Astrocyte (in vitro differentiated cells and primary cell): ENCODE data around the gene NDUFS8. TPM values are rescaled to one million over a fixed set of nuclear protein-coding genes. Genes with fewer than 3 reads are reported as not detected.

Experiments
- DNase-seq: peaks from one replicate; pipeline ENCODE4 v3.0.0-alpha.2; 2010; ENCODE audit warnings: low read depth
- FAIRE-seq: peaks from 2 replicates; lab custom pipeline; 2011; peaks lifted over from hg19 to GRCh38; lab: Jason Lieb, UNC
- H2AFZ ChIP-seq: 2 replicates; pipeline ENCODE4 v1.6.0; 2012; ENCODE audit warnings: low read depth, low read length, inconsistent platforms
- H3K27ac ChIP-seq: 2 replicates; pipeline ENCODE4 v1.5.1; 2011; ENCODE audit warnings: low read depth, low read length, inconsistent platforms
- H3K27me3 ChIP-seq: 2 replicates; pipeline ENCODE4 v1.6.0; 2011; ENCODE audit warnings: low read length, inconsistent platforms; ENCODE audit not compliant: insufficient read depth
- H3K36me3 ChIP-seq: 2 replicates; pipeline ENCODE4 v1.5.1; 2011; ENCODE audit warnings: low read length, inconsistent platforms; ENCODE audit not compliant: insufficient read depth
- H3K4me1 ChIP-seq: 2 replicates; pipeline ENCODE4 v1.5.1; 2011; ENCODE audit warnings: low read length, inconsistent platforms; ENCODE audit not compliant: insufficient read depth
- H3K4me2 ChIP-seq: 2 replicates; pipeline ENCODE4 v1.6.0; 2012; ENCODE audit warnings: low read length, inconsistent platforms
- H3K4me3 ChIP-seq: 2 replicates; pipeline ENCODE4 v1.5.1; 2011; ENCODE audit warnings: low read depth, mild to moderate bottlenecking, low read length, inconsistent platforms; ENCODE audit not compliant: insufficient read depth
- H3K79me2 ChIP-seq: 2 replicates; pipeline ENCODE4 v1.6.0; 2012; ENCODE audit warnings: mild to moderate bottlenecking, low read length, inconsistent platforms; ENCODE audit not compliant: insufficient read depth
- H3K9ac ChIP-seq: 2 replicates; pipeline ENCODE4 v1.6.0; 2012; ENCODE audit warnings: mild to moderate bottlenecking, low read length, inconsistent platforms
- H3K9me3 ChIP-seq: 2 replicates; pipeline ENCODE4 v1.5.1; 2012; ENCODE audit warnings: low read depth, mild to moderate bottlenecking, low read length, inconsistent platforms; ENCODE audit not compliant: insufficient read depth
- H4K20me1 ChIP-seq: 2 replicates; pipeline ENCODE4 v1.6.0; 2012; ENCODE audit warnings: low read length, inconsistent platforms; ENCODE audit not compliant: insufficient read depth
- H3K27ac Mint-ChIP-seq: one replicate; pipeline ENCODE4 v1.8.0; 2021; ENCODE audit warnings: mild to moderate bottlenecking, mixed read lengths; ENCODE audit not compliant: unreplicated experiment
- H3K27me3 Mint-ChIP-seq: one replicate; pipeline ENCODE4 v1.8.0; 2021; ENCODE audit warnings: low read depth, mixed read lengths; ENCODE audit not compliant: unreplicated experiment
- H3K36me3 Mint-ChIP-seq: one replicate; pipeline ENCODE4 v1.8.0; 2021; ENCODE audit warnings: low read depth, mixed read lengths; ENCODE audit not compliant: unreplicated experiment
- H3K4me1 Mint-ChIP-seq: one replicate; pipeline ENCODE4 v1.8.0; 2021; ENCODE audit warnings: low read depth, mixed read lengths; ENCODE audit not compliant: unreplicated experiment
- H3K4me3 Mint-ChIP-seq: one replicate; pipeline ENCODE4 v1.8.0; 2021; ENCODE audit warnings: mild to moderate bottlenecking, moderate library complexity, mixed read lengths; ENCODE audit not compliant: unreplicated experiment
- H3K9me3 Mint-ChIP-seq: one replicate; pipeline ENCODE4 v1.8.0; 2021; ENCODE audit warnings: mild to moderate bottlenecking, mixed read lengths; ENCODE audit not compliant: unreplicated experiment
- EZH2 ChIP-seq: IDR thresholded peaks from 2 replicates; pipeline ENCODE4 v1.6.1; 2012; ENCODE audit warnings: mild to moderate bottlenecking, low read length, inconsistent platforms; ENCODE audit not compliant: insufficient read depth
- total RNA-seq: library from RNA; stranded (reverse); gene quantifications from 2 replicates; pipeline ENCODE4 v1.2.1, GENCODE V29; 2021
- TF ChIP-seq, protein P1 (sequence below): IDR thresholded peaks from 2 replicates; pipeline ENCODE4 v1.5.1; 2011; ENCODE audit warnings: low read depth, mild to moderate bottlenecking, inconsistent platforms, low read length, moderate library complexity; ENCODE audit not compliant: insufficient read depth

The NDUFS8 gene
- total RNA-seq, 1 donor from 2014 or later, result 159 TPM

DNA sequence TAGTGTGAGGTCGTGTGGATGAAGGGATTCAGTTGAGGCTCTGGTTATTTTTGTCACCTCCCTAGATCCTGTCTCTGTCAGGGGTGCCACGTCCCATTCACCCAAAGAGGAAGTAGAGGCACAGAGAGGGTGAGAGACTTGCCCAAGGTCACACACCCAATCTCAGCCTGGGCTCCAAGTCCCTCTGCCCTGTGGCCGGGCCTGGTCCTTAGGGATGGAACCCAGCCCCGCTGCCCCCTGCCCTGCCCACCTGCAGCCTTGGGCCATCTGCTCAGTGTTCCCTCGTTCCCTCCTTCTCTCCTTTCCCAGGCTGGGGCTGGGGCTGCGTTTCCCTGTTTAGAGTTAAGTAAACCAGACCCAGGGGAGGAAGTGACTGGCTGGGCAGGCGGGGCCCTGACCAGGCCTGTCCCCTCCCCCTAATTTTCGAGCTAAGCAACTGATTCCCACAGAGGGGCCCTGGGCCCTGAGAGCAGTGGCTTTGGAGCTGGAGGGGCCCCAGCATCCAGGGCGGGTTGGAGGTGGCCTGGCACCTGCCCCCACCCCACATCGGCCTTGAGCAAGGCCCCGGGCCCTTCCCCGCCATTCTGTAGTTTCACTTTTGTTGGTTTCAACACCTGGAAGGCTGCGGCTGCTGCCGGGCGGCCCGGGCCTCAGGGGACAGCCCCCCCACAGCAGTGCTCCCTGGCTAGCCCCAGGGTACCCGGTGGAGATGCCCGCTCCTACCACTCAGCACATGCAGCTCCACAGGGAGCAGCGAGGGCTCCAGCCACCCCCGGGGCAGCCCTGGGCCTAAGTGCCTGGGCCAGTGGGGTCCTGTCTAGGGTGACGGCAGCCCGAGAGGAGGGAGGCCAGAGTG lies 9.8 kb downstream of the NDUFS8 start:
- Histone ChIP-seq H3K4me3 (peak overlapping the region; percentile 44), H2AFZ (no peak overlapping the region)

DNA sequence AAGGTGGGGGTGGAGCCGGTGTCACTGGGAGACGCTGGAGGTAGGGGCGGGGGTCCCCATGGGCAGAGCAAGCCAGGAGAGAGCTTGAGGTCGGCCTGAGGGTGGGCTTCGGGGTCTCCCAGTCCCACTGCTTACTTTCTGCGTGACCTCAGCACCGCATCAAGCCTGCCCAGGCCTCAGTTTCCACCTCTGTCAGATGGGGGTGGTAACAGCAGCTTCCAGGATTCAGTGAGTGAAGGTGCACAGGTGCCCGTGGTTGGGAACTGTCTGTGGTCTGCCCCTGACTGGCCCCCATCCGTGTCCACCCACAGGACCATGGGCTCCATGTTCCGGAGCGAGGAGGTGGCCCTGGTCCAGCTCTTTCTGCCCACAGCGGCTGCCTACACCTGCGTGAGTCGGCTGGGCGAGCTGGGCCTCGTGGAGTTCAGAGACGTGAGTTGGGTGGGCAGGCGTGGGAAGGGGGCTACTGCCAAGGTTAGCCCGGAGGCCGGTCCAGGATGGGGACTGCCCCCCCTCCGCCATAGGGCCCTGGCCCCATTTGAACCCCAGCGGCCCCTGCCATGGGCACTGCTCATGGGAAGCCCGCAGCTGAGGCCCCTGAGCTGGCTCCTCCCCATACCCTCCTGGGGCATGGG lies 10.6 kb downstream of the NDUFS8 start:
- Mint-ChIP-seq H3K4me1 (peaks cover 4% of the 10 kb centered on the region), H3K9me3 (no peaks in the 10 kb centered on the region), H3K36me3 (peaks cover 2% of the 10 kb centered on the region), H3K27me3 (no peaks in the 10 kb centered on the region), H3K27ac (no peak overlapping the region), H3K4me3 (no peak overlapping the region)
- peak overlapping the region; percentile 56 for H3K27ac ChIP-seq
- peaks cover 34% of the 10 kb centered on the region for H3K4me1 ChIP-seq
- FAIRE-seq (no peak), DNase-seq (no peak)
- TF ChIP-seq EZH2, result no peak
- TF ChIP-seq, protein P1, sequence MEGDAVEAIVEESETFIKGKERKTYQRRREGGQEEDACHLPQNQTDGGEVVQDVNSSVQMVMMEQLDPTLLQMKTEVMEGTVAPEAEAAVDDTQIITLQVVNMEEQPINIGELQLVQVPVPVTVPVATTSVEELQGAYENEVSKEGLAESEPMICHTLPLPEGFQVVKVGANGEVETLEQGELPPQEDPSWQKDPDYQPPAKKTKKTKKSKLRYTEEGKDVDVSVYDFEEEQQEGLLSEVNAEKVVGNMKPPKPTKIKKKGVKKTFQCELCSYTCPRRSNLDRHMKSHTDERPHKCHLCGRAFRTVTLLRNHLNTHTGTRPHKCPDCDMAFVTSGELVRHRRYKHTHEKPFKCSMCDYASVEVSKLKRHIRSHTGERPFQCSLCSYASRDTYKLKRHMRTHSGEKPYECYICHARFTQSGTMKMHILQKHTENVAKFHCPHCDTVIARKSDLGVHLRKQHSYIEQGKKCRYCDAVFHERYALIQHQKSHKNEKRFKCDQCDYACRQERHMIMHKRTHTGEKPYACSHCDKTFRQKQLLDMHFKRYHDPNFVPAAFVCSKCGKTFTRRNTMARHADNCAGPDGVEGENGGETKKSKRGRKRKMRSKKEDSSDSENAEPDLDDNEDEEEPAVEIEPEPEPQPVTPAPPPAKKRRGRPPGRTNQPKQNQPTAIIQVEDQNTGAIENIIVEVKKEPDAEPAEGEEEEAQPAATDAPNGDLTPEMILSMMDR, result no peak
- H3K4me3 ChIP-seq, result peak overlapping the region; percentile 44
- no peaks in the 10 kb centered on the region for H3K9me3 ChIP-seq
- H3K4me2 ChIP-seq, result peak overlapping the region; percentile 88
- peaks cover 21% of the 10 kb centered on the region for H4K20me1 ChIP-seq
- H2AFZ ChIP-seq, result no peak overlapping the region
- peaks cover 35% of the 10 kb centered on the region for H3K79me2 ChIP-seq
- no peaks in the 10 kb centered on the region for H3K36me3 ChIP-seq
- H3K27me3 ChIP-seq, result no peaks in the 10 kb centered on the region
- H3K9ac ChIP-seq, result peak overlapping the region; percentile 75

More for the DNA sequence above, 9.8 kb downstream of the NDUFS8 start:
- Histone ChIP-seq H3K9ac (peak overlapping the region; percentile 75), H3K27me3 (no peaks in the 10 kb centered on the region), H3K4me1 (peaks cover 34% of the 10 kb centered on the region), H3K27ac (peak overlapping the region; percentile 56), H3K9me3 (no peaks in the 10 kb centered on the region), H3K4me2 (peak overlapping the region; percentile 88), H3K36me3 (no peaks in the 10 kb centered on the region), H3K79me2 (peaks cover 35% of the 10 kb centered on the region), H4K20me1 (peaks cover 21% of the 10 kb centered on the region)
- no peaks in the 10 kb centered on the region for H3K9me3 Mint-ChIP-seq
- H3K4me1 Mint-ChIP-seq, result peaks cover 4% of the 10 kb centered on the region
- H3K4me3 Mint-ChIP-seq, result peak overlapping the region; percentile 71
- H3K36me3 Mint-ChIP-seq, result no peaks in the 10 kb centered on the region
- H3K27ac Mint-ChIP-seq, result no peak overlapping the region
- TF ChIP-seq, protein P1, result no peak
- TF ChIP-seq EZH2, result no peak
- DNase-seq (peak; percentile 40), FAIRE-seq (no peak)
- no peaks in the 10 kb centered on the region for H3K27me3 Mint-ChIP-seq
